NT2/D1 (cell line): ENCODE data around the gene WNT4.

Experiments
- YY1 ChIP-seq: IDR thresholded peaks from 2 replicates; pipeline ENCODE4 v1.6.1; 2011; ENCODE audit not compliant: insufficient read length, insufficient read depth
- ZNF274 ChIP-seq: IDR thresholded peaks from 2 replicates; pipeline ENCODE4 v1.6.1; 2011; ENCODE audit warnings: mild to moderate bottlenecking, low read depth, low read length

- no peak for TF ChIP-seq ZNF274
- TF ChIP-seq YY1, result no peak
These were observed 71.4 kb downstream of the WNT4 start for GRCh38 chr1:22071511-22071910.
